ENCODE data around the gene JAM2.
A peak's percentile ranks its signal among the peaks of the same experiment; 100 is the strongest.

The JAM2 gene

DNA sequence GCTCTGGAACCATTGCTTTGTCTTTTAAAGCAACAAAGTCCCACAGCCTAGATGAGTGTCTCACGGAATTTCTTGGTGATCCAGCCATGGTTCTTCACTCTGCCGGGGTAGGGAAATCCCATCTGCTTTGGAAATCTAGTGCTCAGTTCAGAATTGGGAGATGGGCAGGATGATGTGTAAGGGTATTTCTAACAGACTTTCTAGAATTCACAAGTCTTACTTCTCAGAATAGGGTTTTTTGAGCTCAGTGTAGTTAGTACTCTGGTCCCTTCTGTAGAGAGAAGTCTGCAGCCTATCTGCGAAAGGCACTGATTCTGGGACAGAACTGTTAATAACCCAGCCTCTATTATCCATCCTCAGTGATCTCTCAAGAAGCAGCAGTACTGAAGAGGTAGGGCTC is 121.0 kb downstream of the JAM2 start:
- Mint-ChIP-seq H3K36me3 (ENCODE audit: low read depth) (peaks cover 71% of the 10 kb centered on the region), H3K9me3 (no peaks in the 10 kb centered on the region), H3K27ac (peak overlapping the region; percentile 65), H3K27me3 (no peaks in the 10 kb centered on the region), H3K4me3 (no peak overlapping the region), H3K4me1 (ENCODE audit: low read depth) (peaks cover 23% of the 10 kb centered on the region)

DNA sequence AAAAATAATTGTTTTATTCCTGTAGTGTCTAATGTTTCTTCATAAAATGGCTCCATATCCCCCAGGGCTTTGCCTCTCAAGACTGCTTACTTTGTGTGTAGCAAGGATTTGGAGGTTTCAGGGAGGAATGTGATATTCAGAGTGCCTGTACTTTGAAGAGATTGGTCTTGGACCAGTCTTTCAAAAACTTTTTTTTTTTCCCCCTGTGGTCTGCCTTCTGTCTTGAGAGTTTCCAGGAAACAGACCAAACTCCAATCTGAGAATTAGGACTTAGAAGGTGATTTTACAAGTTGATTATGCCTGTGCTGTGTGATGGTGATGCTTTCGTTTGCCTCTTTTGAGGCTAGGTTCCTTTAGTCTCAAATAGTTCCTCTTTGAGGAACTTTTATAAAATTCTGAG is 121.6 kb downstream of the JAM2 start:
- Mint-ChIP-seq H3K36me3 (ENCODE audit: low read depth) (peaks cover 77% of the 10 kb centered on the region), H3K27ac (peak overlapping the region; percentile 65), H3K9me3 (no peaks in the 10 kb centered on the region)

GRCh38 chr21:25764065-25764464 is 125.0 kb downstream of the JAM2 start:
- no peak overlapping the region for H3K27ac Mint-ChIP-seq

More for the DNA sequence above, 121.6 kb downstream of the JAM2 start:
- Mint-ChIP-seq H3K4me3 (no peak overlapping the region), H3K27me3 (no peaks in the 10 kb centered on the region), H3K4me1 (ENCODE audit: low read depth) (peaks cover 23% of the 10 kb centered on the region)

More at GRCh38 chr21:25764065-25764464, 125.0 kb downstream of the JAM2 start:
- Mint-ChIP-seq H3K27me3 (no peaks in the 10 kb centered on the region), H3K4me1 (ENCODE audit: low read depth) (peaks cover 11% of the 10 kb centered on the region), H3K36me3 (ENCODE audit: low read depth) (peaks cover 78% of the 10 kb centered on the region), H3K9me3 (no peaks in the 10 kb centered on the region), H3K4me3 (no peak overlapping the region)
